H9 (cell line): ENCODE measurements around the gene RBMS2. TPM values are rescaled to one million over a fixed set of nuclear protein-coding genes. Genes with fewer than 3 reads are reported as not detected.

Source experiments
- DNase-seq: peaks from one replicate; pipeline ENCODE4 v3.0.0-alpha.2; 2017
- H2AFZ ChIP-seq: one replicate; pipeline ENCODE4 v1.6.1; 2013; ENCODE audit warnings: mild to moderate bottlenecking, low read length, control low read depth, moderate library complexity
- H2AK5ac ChIP-seq: 2 replicates; pipeline ENCODE4 v1.6.1; 2013; ENCODE audit warnings: low read length, control low read depth, mixed read lengths; ENCODE audit not compliant: insufficient read length
- H2BK120ac ChIP-seq: one replicate; pipeline ENCODE4 v1.6.1; 2013; ENCODE audit warnings: low read depth, mild to moderate bottlenecking, low read length, control low read depth, inconsistent platforms; ENCODE audit not compliant: poor library complexity, severe bottlenecking
- H2BK12ac ChIP-seq: 2 replicates; pipeline ENCODE4 v1.6.1; 2013; ENCODE audit warnings: low read length, control low read depth, mixed read lengths, low read depth; ENCODE audit not compliant: insufficient read length
- H2BK15ac ChIP-seq: 2 replicates; pipeline ENCODE4 v1.6.1; 2013; ENCODE audit warnings: low read depth, low read length, control low read depth
- H2BK20ac ChIP-seq: one replicate; pipeline ENCODE4 v1.6.1; 2013; ENCODE audit warnings: low read depth, mild to moderate bottlenecking, low read length, control low read depth, inconsistent platforms; ENCODE audit not compliant: poor library complexity, severe bottlenecking
- H2BK5ac ChIP-seq: 2 replicates; pipeline ENCODE4 v1.6.1; 2013; ENCODE audit warnings: low read length, control low read depth, mixed read lengths; ENCODE audit not compliant: insufficient read length
- H3K14ac ChIP-seq: 2 replicates; pipeline ENCODE4 v1.6.1; 2013; ENCODE audit warnings: low read length, control low read depth; ENCODE audit not compliant: insufficient read depth
- H3K18ac ChIP-seq: 2 replicates; pipeline ENCODE4 v1.6.1; 2013; ENCODE audit warnings: low read depth, mild to moderate bottlenecking, mixed read lengths, low read length, control low read depth; ENCODE audit not compliant: insufficient read length
- H3K23ac ChIP-seq: 2 replicates; pipeline ENCODE4 v1.6.1; 2013; ENCODE audit warnings: low read length, control low read depth, mixed read lengths, low read depth; ENCODE audit not compliant: insufficient read length
- H3K23me2 ChIP-seq: 2 replicates; pipeline ENCODE4 v1.6.1; 2013; ENCODE audit warnings: low read depth, mild to moderate bottlenecking, mixed read lengths, low read length, control low read depth; ENCODE audit not compliant: insufficient read length, poor library complexity, severe bottlenecking
- H3K27ac ChIP-seq: 2 replicates; pipeline ENCODE4 v1.5.1; 2013; ENCODE audit warnings: low read length, control low read depth, mixed read lengths, low read depth; ENCODE audit not compliant: insufficient read length
- H3K27me3 ChIP-seq: 2 replicates; pipeline ENCODE4 v1.6.1; 2013; ENCODE audit warnings: low read length, control low read depth, inconsistent platforms; ENCODE audit not compliant: insufficient read depth
- H3K4ac ChIP-seq: 2 replicates; pipeline ENCODE4 v1.6.1; 2013; ENCODE audit warnings: low read depth, mild to moderate bottlenecking, control low read depth, inconsistent platforms, low read length, moderate library complexity
- H3K4me1 ChIP-seq: 2 replicates; pipeline ENCODE4 v1.6.1; 2013; ENCODE audit warnings: low read length, control low read depth, inconsistent platforms; ENCODE audit not compliant: insufficient read depth
- H3K4me2 ChIP-seq: 2 replicates; pipeline ENCODE4 v1.6.1; 2013; ENCODE audit warnings: low read length, control low read depth, mixed read lengths; ENCODE audit not compliant: insufficient read length, insufficient read depth
- H3K56ac ChIP-seq: 2 replicates; pipeline ENCODE4 v1.6.1; 2013; ENCODE audit warnings: low read depth, mild to moderate bottlenecking, mixed read lengths, low read length, control low read depth; ENCODE audit not compliant: insufficient read length
- H3K79me1 ChIP-seq: 2 replicates; pipeline ENCODE4 v1.6.1; 2013; ENCODE audit warnings: low read depth, mild to moderate bottlenecking, moderate library complexity, low read length, control low read depth, inconsistent platforms; ENCODE audit not compliant: insufficient read depth, poor library complexity, severe bottlenecking
- H3K79me2 ChIP-seq: 2 replicates; pipeline ENCODE4 v1.6.1; 2013; ENCODE audit warnings: low read length, control low read depth, inconsistent platforms; ENCODE audit not compliant: insufficient read depth
- H3K9ac ChIP-seq: 2 replicates; pipeline ENCODE4 v1.6.1; 2013; ENCODE audit warnings: low read length, control low read depth, mixed read lengths; ENCODE audit not compliant: insufficient read length; ENCODE audit errors: extremely low read depth
- H3K9me3 ChIP-seq: one replicate; pipeline ENCODE4 v1.6.1; 2013; ENCODE audit warnings: low read depth, low read length, inconsistent platforms; ENCODE audit not compliant: control insufficient read depth
- H3T11ph ChIP-seq: one replicate; pipeline ENCODE4 v1.6.1; 2013; ENCODE audit warnings: mild to moderate bottlenecking, low read length, control low read depth, inconsistent platforms
- H4K20me1 ChIP-seq: one replicate; pipeline ENCODE4 v1.6.1; 2013; ENCODE audit not compliant: control insufficient read depth, insufficient read length, insufficient read depth
- H4K5ac ChIP-seq: 2 replicates; pipeline ENCODE4 v1.6.1; 2013; ENCODE audit warnings: low read depth, mild to moderate bottlenecking, mixed read lengths, low read length, control low read depth; ENCODE audit not compliant: insufficient read length
- H4K8ac ChIP-seq: replicated peaks from 2 replicates; pipeline ENCODE4 v1.6.1; 2013; ENCODE audit warnings: low read length, control low read depth, mixed read lengths, low read depth; ENCODE audit not compliant: insufficient read length
- H4K91ac ChIP-seq: 2 replicates; pipeline ENCODE4 v1.6.1; 2013; ENCODE audit warnings: low read depth, mild to moderate bottlenecking, moderate library complexity, mixed read lengths, low read length, control low read depth; ENCODE audit not compliant: insufficient read length
- H3K27ac Mint-ChIP-seq, 3 experiments: 2 replicates in 2 of 3; 3 replicates in 1 of 3; pipeline ENCODE4 v1.8.0; 2020 to 2021; ENCODE audit warnings: mixed read lengths in 3 of 3, mild to moderate bottlenecking in 1 of 3, moderate library complexity in 1 of 3
- H3K27me3 Mint-ChIP-seq: 2 replicates; pipeline ENCODE4 v1.8.0; 2021; ENCODE audit warnings: low read depth, mild to moderate bottlenecking, moderate library complexity, mixed read lengths
- H3K36me3 Mint-ChIP-seq, 3 experiments: 2 replicates in 2 of 3; 3 replicates in 1 of 3; pipeline ENCODE4 v1.8.0; 2020 to 2021; ENCODE audit warnings: low read depth in 3 of 3, mixed read lengths in 3 of 3; ENCODE audit not compliant: insufficient read depth in 1 of 3
- H3K4me1 Mint-ChIP-seq, 2 experiments: 2 replicates each; pipeline ENCODE4 v1.8.0; 2020; ENCODE audit warnings: mixed read lengths in 2 of 2
- H3K4me3 Mint-ChIP-seq, 2 experiments: 2 replicates in 1 of 2; 3 replicates in 1 of 2; pipeline ENCODE4 v1.8.0; 2020 to 2021; ENCODE audit warnings: mild to moderate bottlenecking in 2 of 2, mixed read lengths in 2 of 2, moderate library complexity in 1 of 2
- H3K9me3 Mint-ChIP-seq, 2 experiments: 2 replicates in 1 of 2; 3 replicates in 1 of 2; pipeline ENCODE4 v1.8.0; 2020; ENCODE audit warnings: mild to moderate bottlenecking in 2 of 2, mixed read lengths in 2 of 2, moderate library complexity in 1 of 2
- CTCF ChIP-seq: fragments of 200-600 bp; sonication (generic); conservative IDR thresholded peaks from 3 replicates; pipeline ENCODE4 v1.8.0; 2021; ENCODE audit warnings: antibody characterized with exemption, mild to moderate bottlenecking
- WGBS: extraction: QIAGEN DNeasy Blood & Tissue Kit; methylation state at CpG from one replicate; pipeline ENCODE4 v1.1.7; 2013; ENCODE audit warnings: missing lambda C conversion rate, low lambda C conversion rate, mixed read lengths; ENCODE audit not compliant: insufficient read length; ENCODE audit errors: extremely low coverage; 5-methylcytosine and 5-hydroxymethylcytosine counted together
- total RNA-seq: library from RNA; stranded (reverse); gene quantifications from 2 replicates; pipeline ENCODE4 v1.2.1, GENCODE V29; 2021

Gene RBMS2
- total RNA-seq, 1 experiment from 2014 or later: 9.5 TPM

GRCh38 chr12:56591126-56591525 lies 69.5 kb downstream of the RBMS2 start:
- Mint-ChIP-seq H3K4me3 (no peak overlapping the region), H3K4me1 (peaks cover 29 to 38% of the 10 kb centered on the region in 2 experiments), H3K36me3 (peaks cover 0 to 15% (median 2%) of the 10 kb centered on the region in 3 experiments; a peak in 3 of 7 replicates), H3K27ac (peak overlapping the region in 1 of 3 experiments; percentile 17; a peak in 2 of 7 replicates), H3K9me3 (no peaks in the 10 kb centered on the region), H3K27me3 (no peaks in the 10 kb centered on the region)
- Histone ChIP-seq H3K14ac (no peak overlapping the region), H2BK12ac (no peak overlapping the region), H3K4me1 (peaks cover 12% of the 10 kb centered on the region; the same call in 1 of the 2 replicates), H3K9me3 (no peaks in the 10 kb centered on the region), H3K23ac (no peak overlapping the region), H3K18ac (no peak overlapping the region), H3K56ac (no peak overlapping the region), H3K79me2 (no peaks in the 10 kb centered on the region), H3K23me2 (no peaks in the 10 kb centered on the region), H3K9ac (no peak overlapping the region), H2BK120ac (no peak overlapping the region), H4K91ac (no peak overlapping the region), H4K8ac (no peak overlapping the region), H3K4me2 (no peak overlapping the region), H4K5ac (no peak overlapping the region), H2BK15ac (no peak overlapping the region), H2BK5ac (no peak overlapping the region), H3K79me1 (no peaks in the 10 kb centered on the region), H3K27me3 (no peaks in the 10 kb centered on the region), H3K4ac (no peak overlapping the region), H4K20me1 (peaks cover 3% of the 10 kb centered on the region), H3K27ac (no peak overlapping the region), H2BK20ac (no peak overlapping the region), H2AK5ac (no peak overlapping the region), H2AFZ (no peak overlapping the region), H3T11ph (no peak overlapping the region)
- no CpG with 5 or more reads among the region's 5 CpGs for WGBS
- DNase-seq: no peak
- TF ChIP-seq CTCF: peak; percentile 27; the same call in 2 of the 3 replicates
